ENCODE data around the gene HSPA1L. TPM values are rescaled to one million over a fixed set of nuclear protein-coding genes. Genes with fewer than 3 reads are reported as not detected.
A peak's percentile ranks its signal among the peaks of the same experiment; 100 is the strongest.
"Not testable (repeated sequence)": the region's sequence is repeated elsewhere in the genome, so short reads cannot be mapped to it uniquely, and the experiment has no call there.

The HSPA1L gene
- total RNA-seq, 1 donor from 2014 or later, result 0.49 TPM

- TF ChIP-seq EZH2phosphoT487 (IDR thresholded peaks at IDR 0.05) (no peak), CTCF (IDR thresholded peaks at IDR 0.05) (peak; percentile 75), EZH2 (IDR thresholded peaks at IDR 0.05) (no peak)
- peak within 1 kb of the TSS; percentile 46 for H2AFZ ChIP-seq (replicated peaks)
- Mint-ChIP-seq H3K27ac (peak within 1 kb of the TSS; percentile 99), H3K4me3 (peak within 1 kb of the TSS; percentile 99), H3K27me3 (ENCODE audit: insufficient read depth, low read depth) (no peaks in the 10 kb centered on the region), H3K4me1 (peaks cover 16% of the 10 kb centered on the region), H3K9me3 (no peaks in the 10 kb centered on the region), H3K36me3 (peaks cover 9% of the 10 kb centered on the region)
- H3K9ac ChIP-seq, result peak within 1 kb of the TSS; percentile 79
- DNase-seq (ENCODE audit: low spot score), result peak; percentile 97
- peak within 1 kb of the TSS; percentile 73 for H3K4me3 ChIP-seq
- H3K27ac ChIP-seq, result peak within 1 kb of the TSS; percentile 97
- H3K79me2 ChIP-seq (ENCODE audit: low read depth), result peaks cover 34% of the 10 kb centered on the region
- H4K20me1 ChIP-seq (ENCODE audit: low read depth), result no peaks in the 10 kb centered on the region
- H3F3A ChIP-seq (ENCODE audit: low read depth), result peaks cover 40% of the 10 kb centered on the region
- H3K9me3 ChIP-seq (ENCODE audit: low read depth), result no peaks in the 10 kb centered on the region
- peaks cover 7% of the 10 kb centered on the region for H3K4me1 ChIP-seq
- no peaks in the 10 kb centered on the region for H3K27me3 ChIP-seq
- H3K36me3 ChIP-seq, result no peaks in the 10 kb centered on the region
- peak within 1 kb of the TSS; percentile 93 for H3K4me2 ChIP-seq
Observed at GRCh38 chr6:31795616-31796298, 19.3 kb downstream of the HSPA1L start, which contains the start of gene VARS1. Gene VARS1, minus strand, starts transcription at chr6:31795752. Its CDS starts 535 bp downstream, at chr6:31795217.

- Histone ChIP-seq H4K20me1 (ENCODE audit: low read depth) (no peaks in the 10 kb centered on the region), H3K27ac (peak overlapping the region; percentile 97), H3K9me3 (ENCODE audit: low read depth) (no peaks in the 10 kb centered on the region), H3K27me3 (no peaks in the 10 kb centered on the region), H2AFZ (replicated peaks) (peak overlapping the region; percentile 46), H3K4me1 (peaks cover 7% of the 10 kb centered on the region), H3F3A (ENCODE audit: low read depth) (peaks cover 40% of the 10 kb centered on the region), H3K36me3 (peaks cover 2% of the 10 kb centered on the region), H3K79me2 (ENCODE audit: low read depth) (peaks cover 28% of the 10 kb centered on the region), H3K4me3 (peak overlapping the region; percentile 73), H3K9ac (peak overlapping the region; percentile 79), H3K4me2 (peak overlapping the region; percentile 93)
- DNase-seq (ENCODE audit: low spot score), result no peak
- H3K36me3 Mint-ChIP-seq, result peaks cover 12% of the 10 kb centered on the region
- H3K4me1 Mint-ChIP-seq, result peaks cover 16% of the 10 kb centered on the region
- peak overlapping the region; percentile 99 for H3K27ac Mint-ChIP-seq
- no peaks in the 10 kb centered on the region for H3K9me3 Mint-ChIP-seq
- TF ChIP-seq CTCF (IDR thresholded peaks at IDR 0.05), result no peak
- no peak for TF ChIP-seq EZH2 (IDR thresholded peaks at IDR 0.05)
- no peak for TF ChIP-seq EZH2phosphoT487 (IDR thresholded peaks at IDR 0.05)
- peak overlapping the region; percentile 99 for H3K4me3 Mint-ChIP-seq
- H3K27me3 Mint-ChIP-seq (ENCODE audit: insufficient read depth, low read depth), result no peaks in the 10 kb centered on the region
Observed at GRCh38 chr6:31794866-31795615, 20.0 kb downstream of the HSPA1L start.

DNA sequence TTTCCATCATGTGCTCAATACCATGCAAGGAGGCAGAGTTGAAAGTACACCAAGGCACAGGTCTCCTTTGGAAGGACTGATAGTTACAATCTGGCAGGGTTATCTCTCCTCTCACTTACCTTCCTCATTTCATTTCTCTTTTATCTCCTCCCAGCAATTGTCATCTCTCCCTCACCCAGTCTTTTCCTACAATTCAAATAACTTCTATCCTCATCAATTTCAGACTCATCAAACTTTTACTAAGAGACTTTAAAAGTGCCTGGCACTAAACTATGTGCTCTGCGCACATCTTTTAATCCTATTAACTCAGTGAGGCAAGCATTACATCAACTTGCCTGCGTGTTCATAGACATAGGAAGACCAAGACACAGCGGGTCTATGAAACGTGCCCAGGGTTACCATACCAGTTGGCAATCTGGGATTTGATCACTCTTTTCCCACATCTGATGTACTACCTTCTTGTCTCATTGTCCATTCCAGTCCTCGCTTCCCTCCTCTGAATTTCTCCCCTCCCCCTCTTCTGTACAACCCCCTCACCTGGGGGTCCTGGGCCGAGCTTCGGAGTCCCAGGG, 20.7 kb downstream of the HSPA1L start:
- peak; percentile 70 for DNase-seq (ENCODE audit: low spot score)
- Histone ChIP-seq H3K9me3 (ENCODE audit: low read depth) (no peaks in the 10 kb centered on the region), H3K9ac (peak overlapping the region; percentile 79), H3K4me3 (peak overlapping the region; percentile 73), H3K4me1 (peaks cover 7% of the 10 kb centered on the region), H2AFZ (replicated peaks) (peak overlapping the region; percentile 46), H3F3A (ENCODE audit: low read depth) (peaks cover 41% of the 10 kb centered on the region), H3K36me3 (peaks cover 4% of the 10 kb centered on the region), H3K4me2 (peak overlapping the region; percentile 93), H4K20me1 (ENCODE audit: low read depth) (no peaks in the 10 kb centered on the region), H3K27ac (no peak overlapping the region), H3K79me2 (ENCODE audit: low read depth) (peaks cover 22% of the 10 kb centered on the region), H3K27me3 (no peaks in the 10 kb centered on the region)
- H3K9me3 Mint-ChIP-seq, result no peaks in the 10 kb centered on the region
- H3K4me1 Mint-ChIP-seq, result peaks cover 16% of the 10 kb centered on the region
- H3K27ac Mint-ChIP-seq, result peak overlapping the region; percentile 4
- peak overlapping the region; percentile 99 for H3K4me3 Mint-ChIP-seq
- peaks cover 12% of the 10 kb centered on the region for H3K36me3 Mint-ChIP-seq
- no peaks in the 10 kb centered on the region for H3K27me3 Mint-ChIP-seq (ENCODE audit: insufficient read depth, low read depth)
- TF ChIP-seq EZH2phosphoT487 (IDR thresholded peaks at IDR 0.05) (no peak), CTCF (IDR thresholded peaks at IDR 0.05) (no peak), EZH2 (IDR thresholded peaks at IDR 0.05) (no peak)

DNA sequence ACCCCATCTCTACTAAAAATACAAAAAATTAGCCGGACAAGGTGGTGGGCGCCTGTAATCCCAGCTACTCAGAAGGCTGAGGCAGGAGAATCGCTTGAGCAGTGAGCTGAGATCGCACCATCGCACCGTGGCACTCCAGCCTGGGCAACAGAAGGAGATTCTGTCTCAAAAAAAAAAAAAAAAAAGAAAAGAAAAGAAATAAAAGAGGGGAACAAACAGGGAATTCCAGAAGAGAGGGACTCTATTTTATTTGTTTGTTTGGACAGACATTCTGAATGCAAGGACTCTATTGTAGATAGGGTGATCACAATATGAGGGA, 21.2 kb downstream of the HSPA1L start:
- not testable (repeated sequence) for H3K9me3 Mint-ChIP-seq

More for the DNA sequence above, 21.2 kb downstream of the HSPA1L start:
- DNase-seq (ENCODE audit: low spot score); H3K9ac ChIP-seq; H3K27ac ChIP-seq; H3K27me3 ChIP-seq; H4K20me1 ChIP-seq (ENCODE audit: low read depth); H3K27ac Mint-ChIP-seq; H3K4me1 ChIP-seq; H3K36me3 ChIP-seq; H3K27me3 Mint-ChIP-seq (ENCODE audit: insufficient read depth, low read depth); H3K9me3 ChIP-seq (ENCODE audit: low read depth); H2AFZ ChIP-seq (replicated peaks): not testable (repeated sequence)
- peak overlapping the region; percentile 73 for H3K4me3 ChIP-seq
- H3K79me2 ChIP-seq (ENCODE audit: low read depth), result peaks cover 22% of the 10 kb centered on the region
- H3K36me3 Mint-ChIP-seq, result peaks cover 15% of the 10 kb centered on the region
- H3K4me1 Mint-ChIP-seq, result peaks cover 16% of the 10 kb centered on the region
- peak overlapping the region; percentile 93 for H3K4me2 ChIP-seq
- H3K4me3 Mint-ChIP-seq, result peak overlapping the region; percentile 99
- H3F3A ChIP-seq (ENCODE audit: low read depth), result peaks cover 42% of the 10 kb centered on the region
